GM19372 (cell line): ENCODE measurements around the gene TMEM131L.
"Not testable (repeated sequence)": the region's sequence is repeated elsewhere in the genome, so short reads cannot be mapped to it uniquely, and the experiment has no call there.

Experiments used
- ATAC-seq: cut with Tn5 transposase; IDR thresholded peaks from one replicate; pipeline ENCODE4 v1.9.1; 2021; ENCODE audit warnings: mild to moderate bottlenecking, low read depth, moderate library complexity; ENCODE audit not compliant: unreplicated experiment

The TMEM131L gene

GRCh38 chr4:153639833-153640802 is 174.0 kb downstream of the TMEM131L start:
- no peak for ATAC-seq

- ATAC-seq = no peak
Measured at GRCh38 chr4:153641532-153641931, 175.4 kb downstream of the TMEM131L start.

GRCh38 chr4:153643406-153644383 is 177.5 kb downstream of the TMEM131L start:
- ATAC-seq = peak; percentile 94

- ATAC-seq = no peak
Measured at GRCh38 chr4:153645183-153645582, 179.0 kb downstream of the TMEM131L start.

- no peak for ATAC-seq
Measured at GRCh38 chr4:153646261-153646660, 180.1 kb downstream of the TMEM131L start.

GRCh38 chr4:153646978-153647377 is 180.8 kb downstream of the TMEM131L start:
- ATAC-seq = no peak

- no peak for ATAC-seq
Measured at GRCh38 chr4:153647975-153648374, 181.8 kb downstream of the TMEM131L start.

GRCh38 chr4:153649572-153649991 is 183.4 kb downstream of the TMEM131L start:
- no peak for ATAC-seq

- no peak for ATAC-seq
Measured at GRCh38 chr4:153651116-153651515, 185.0 kb downstream of the TMEM131L start.

- no peak for ATAC-seq
Measured at GRCh38 chr4:153651587-153651986, 185.4 kb downstream of the TMEM131L start.

- ATAC-seq = no peak
Measured at GRCh38 chr4:153652051-153652784, 186.1 kb downstream of the TMEM131L start.

GRCh38 chr4:153655002-153655541 is 188.9 kb downstream of the TMEM131L start:
- ATAC-seq = no peak

- no peak for ATAC-seq
Measured at GRCh38 chr4:153655928-153656327, 189.8 kb downstream of the TMEM131L start.

- no peak for ATAC-seq
Measured at GRCh38 chr4:153661215-153661822, 195.2 kb downstream of the TMEM131L start.

GRCh38 chr4:153661908-153662307 is 195.7 kb downstream of the TMEM131L start:
- ATAC-seq = no peak

GRCh38 chr4:153663667-153664066 is 197.5 kb downstream of the TMEM131L start:
- no peak for ATAC-seq

GRCh38 chr4:153666505-153666904 is 200.3 kb downstream of the TMEM131L start:
- not testable (repeated sequence) for ATAC-seq

GRCh38 chr4:153668647-153669046 is 202.5 kb downstream of the TMEM131L start:
- ATAC-seq = no peak

GRCh38 chr4:153669838-153670237 is 203.7 kb downstream of the TMEM131L start:
- no peak for ATAC-seq

GRCh38 chr4:153676486-153676885 is 210.3 kb downstream of the TMEM131L start:
- no peak for ATAC-seq
